ENCODE results near the gene TFPI. TPM values are rescaled to one million over a fixed set of nuclear protein-coding genes. Genes with fewer than 3 reads are reported as not detected.
A peak's percentile ranks its signal among the peaks of the same experiment; 100 is the strongest.

Gene TFPI
- total RNA-seq, 2 experiments from 2014 or later, result not detected

DNA sequence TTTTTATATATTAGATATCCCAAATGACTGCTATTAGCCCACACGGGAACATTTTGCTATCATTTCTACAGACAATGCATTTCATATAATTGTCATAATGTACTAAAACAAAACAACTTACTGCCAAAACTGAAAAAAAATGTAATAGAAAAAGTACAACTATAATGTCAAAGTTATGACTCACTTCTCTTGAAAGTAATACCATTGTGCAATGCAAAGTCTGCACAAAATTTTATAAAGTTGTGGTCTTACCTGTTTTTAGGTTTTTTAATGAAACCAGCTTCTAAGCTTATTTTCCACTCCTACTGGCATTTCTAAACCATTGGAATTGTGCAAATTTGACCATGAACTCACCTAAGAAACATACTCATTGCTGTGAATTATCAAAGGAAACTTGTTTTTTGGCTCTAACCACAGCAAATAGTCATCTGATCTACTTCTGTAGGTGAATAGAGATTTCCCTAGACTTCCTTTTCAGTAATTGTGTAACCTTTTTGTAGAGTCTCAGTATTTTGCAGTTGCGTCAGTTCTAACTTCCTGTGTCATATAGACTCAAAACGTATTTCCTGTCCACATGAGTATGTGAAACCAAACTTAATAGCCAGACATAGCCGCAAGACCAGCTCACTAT is 31.9 kb upstream of the TFPI start:
- no peak overlapping the region for H3K4me2 ChIP-seq (ENCODE audit: low read length)
- ChIA-PET POLR2A (no interaction called here), CTCF (ENCODE audit: unreplicated experiment) (no interaction called here)
- H3K4me1 ChIP-seq (ENCODE audit: insufficient read depth, low read length, poor library complexity, severe bottlenecking), result no peaks in the 10 kb centered on the region
- no peak overlapping the region for H3K4me3 ChIP-seq (ENCODE audit: low read depth, low read length, poor library complexity, severe bottlenecking)
- no peak for TF ChIP-seq EZH2phosphoT487 (IDR thresholded peaks at IDR 0.05; ENCODE audit: borderline replicate concordance, low read depth, low read length)
- TF ChIP-seq, protein P1, sequence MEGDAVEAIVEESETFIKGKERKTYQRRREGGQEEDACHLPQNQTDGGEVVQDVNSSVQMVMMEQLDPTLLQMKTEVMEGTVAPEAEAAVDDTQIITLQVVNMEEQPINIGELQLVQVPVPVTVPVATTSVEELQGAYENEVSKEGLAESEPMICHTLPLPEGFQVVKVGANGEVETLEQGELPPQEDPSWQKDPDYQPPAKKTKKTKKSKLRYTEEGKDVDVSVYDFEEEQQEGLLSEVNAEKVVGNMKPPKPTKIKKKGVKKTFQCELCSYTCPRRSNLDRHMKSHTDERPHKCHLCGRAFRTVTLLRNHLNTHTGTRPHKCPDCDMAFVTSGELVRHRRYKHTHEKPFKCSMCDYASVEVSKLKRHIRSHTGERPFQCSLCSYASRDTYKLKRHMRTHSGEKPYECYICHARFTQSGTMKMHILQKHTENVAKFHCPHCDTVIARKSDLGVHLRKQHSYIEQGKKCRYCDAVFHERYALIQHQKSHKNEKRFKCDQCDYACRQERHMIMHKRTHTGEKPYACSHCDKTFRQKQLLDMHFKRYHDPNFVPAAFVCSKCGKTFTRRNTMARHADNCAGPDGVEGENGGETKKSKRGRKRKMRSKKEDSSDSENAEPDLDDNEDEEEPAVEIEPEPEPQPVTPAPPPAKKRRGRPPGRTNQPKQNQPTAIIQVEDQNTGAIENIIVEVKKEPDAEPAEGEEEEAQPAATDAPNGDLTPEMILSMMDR (conservative IDR thresholded peaks at IDR 0.05; ENCODE audit: low read length), result no peak
- no peaks in the 10 kb centered on the region for H3K79me2 ChIP-seq (ENCODE audit: insufficient read depth, low read depth, low read length)
- BruUV-seq (replicated peaks), result no TSS peak
- no peak overlapping the region for H2AFZ ChIP-seq (ENCODE audit: low read length)
- no peaks in the 10 kb centered on the region for H3K36me3 ChIP-seq (ENCODE audit: insufficient read depth, low read length)
- no peaks in the 10 kb centered on the region for H3K9me3 ChIP-seq (ENCODE audit: low read length)
- H3K27ac ChIP-seq (ENCODE audit: low read depth, low read length, poor library complexity, severe bottlenecking), result no peak overlapping the region
- H3K9me2 ChIP-seq (ENCODE audit: insufficient read depth, low read length), result peaks cover 6% of the 10 kb centered on the region; the same call in 1 of the 2 replicates
- intact Hi-C loops (cut with micrococcal nuclease; ENCODE audit: unreplicated experiment), result no loop called here
- no peaks in the 10 kb centered on the region for H4K20me1 ChIP-seq (ENCODE audit: insufficient read depth, low read length)
- peak; percentile 2 for DNase-seq (ENCODE audit: low spot score)

DNA sequence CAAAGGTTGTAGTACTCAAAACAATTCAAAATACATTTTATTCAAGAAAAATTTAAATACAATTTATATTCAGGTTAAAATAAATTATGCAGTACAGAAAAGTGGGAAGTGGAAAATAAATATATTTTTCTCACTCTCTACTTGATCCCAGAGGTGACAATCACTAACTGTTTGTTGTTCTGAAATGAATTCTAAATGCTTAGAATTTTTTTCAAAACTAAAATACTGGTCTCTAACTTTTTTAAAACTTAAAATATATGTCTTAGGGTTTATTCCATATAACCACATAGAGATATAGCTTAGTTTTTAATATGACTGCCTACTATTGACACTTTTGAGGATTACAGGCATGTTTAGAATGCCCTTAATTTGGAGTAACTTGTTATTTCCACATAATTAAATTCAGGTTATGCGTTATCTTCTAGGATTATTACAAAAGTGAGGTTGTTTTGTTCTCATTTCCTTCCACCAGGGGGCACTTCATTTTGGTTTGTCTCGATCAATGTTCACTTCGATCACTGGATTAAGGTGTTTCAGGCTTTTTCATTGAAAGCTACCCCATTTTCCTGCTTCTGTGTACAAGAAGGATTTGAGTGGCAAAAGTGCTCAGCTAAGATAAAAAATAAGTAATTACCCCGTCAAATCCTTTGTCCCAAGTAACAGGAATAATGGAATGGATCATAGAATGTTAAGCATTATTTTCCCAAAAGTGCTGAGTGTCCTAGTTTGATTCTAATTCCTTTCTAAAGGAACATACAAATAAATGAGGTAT is 27.1 kb upstream of the TFPI start:
- Histone ChIP-seq H4K20me1 (ENCODE audit: insufficient read depth, low read length) (no peaks in the 10 kb centered on the region), H3K9me3 (ENCODE audit: low read length) (no peaks in the 10 kb centered on the region), H3K4me1 (ENCODE audit: insufficient read depth, low read length, poor library complexity, severe bottlenecking) (no peaks in the 10 kb centered on the region), H3K9me2 (ENCODE audit: insufficient read depth, low read length) (peaks cover 6% of the 10 kb centered on the region; the same call in 1 of the 2 replicates), H2AFZ (ENCODE audit: low read length) (no peak overlapping the region), H3K27ac (ENCODE audit: low read depth, low read length, poor library complexity, severe bottlenecking) (no peak overlapping the region), H3K36me3 (ENCODE audit: insufficient read depth, low read length) (no peaks in the 10 kb centered on the region), H3K4me2 (ENCODE audit: low read length) (no peak overlapping the region), H3K79me2 (ENCODE audit: insufficient read depth, low read depth, low read length) (no peaks in the 10 kb centered on the region), H3K4me3 (ENCODE audit: low read depth, low read length, poor library complexity, severe bottlenecking) (no peak overlapping the region)
- CTCF ChIA-PET (ENCODE audit: unreplicated experiment), result no interaction called here
- BruUV-seq (replicated peaks), result no TSS peak
- TF ChIP-seq EZH2phosphoT487 (IDR thresholded peaks at IDR 0.05; ENCODE audit: borderline replicate concordance, low read depth, low read length), result no peak
- TF ChIP-seq, protein P1 (conservative IDR thresholded peaks at IDR 0.05; ENCODE audit: low read length), result peak; percentile 87
- POLR2A ChIA-PET, result interaction anchor here (0.6 to 0.9 kb wide), 2 partner anchors 27 to 41 kb away, joined by 3 to 7 read pairs; no protein-coding TSS in a partner anchor
- DNase-seq (ENCODE audit: low spot score), result peak; percentile 25
- intact Hi-C loops (cut with micrococcal nuclease; ENCODE audit: unreplicated experiment), result no loop called here

Measured in OCI-LY7 (cell line).